Activated naive CD8-positive, alpha-beta T cell treated with anti-CD3 and anti-CD28 coated beads, Interleukin-2, amount 10 ng/mL, durations not matched to agents 7 days and 5 days (primary cell): ENCODE results near the gene STUM. TPM values are rescaled to one million over a fixed set of nuclear protein-coding genes. Genes with fewer than 3 reads are reported as not detected.
A peak's percentile ranks its signal among the peaks of the same experiment; 100 is the strongest.
"Not testable (repeated sequence)": the region's sequence is repeated elsewhere in the genome, so short reads cannot be mapped to it uniquely, and the experiment has no call there.

Source experiments
- ATAC-seq: fragments of 150-1000 bp; cut with Tn5 transposase; one replicate; pipeline ENCODE4 v1.10.0; 2021; ENCODE audit warnings: low read depth, moderate library complexity
- POLR2A ChIA-PET: fragments of 350-600 bp; sonication (Branson Sonifier 250); formaldehyde crosslinking; loops from one replicate; lab custom pipeline; 2021; ENCODE audit warnings: antibody characterized with exemption; lab: Charles Lee
- DNase-seq: peaks from one replicate; pipeline ENCODE4 v3.0.0; 2021
- H3K27ac Mint-ChIP-seq: one replicate; pipeline ENCODE4 v1.8.0; 2022; ENCODE audit warnings: mild to moderate bottlenecking, mixed read lengths
- H3K27me3 Mint-ChIP-seq: one replicate; pipeline ENCODE4 v1.8.0; 2022; ENCODE audit warnings: mild to moderate bottlenecking, moderate library complexity, mixed read lengths
- H3K36me3 Mint-ChIP-seq: one replicate; pipeline ENCODE4 v1.8.0; 2021; ENCODE audit warnings: mild to moderate bottlenecking, mixed read lengths
- H3K4me1 Mint-ChIP-seq: one replicate; pipeline ENCODE4 v1.8.0; 2021; ENCODE audit warnings: mixed read lengths
- H3K4me3 Mint-ChIP-seq: one replicate; pipeline ENCODE4 v1.8.0; 2022; ENCODE audit warnings: mild to moderate bottlenecking, moderate library complexity, mixed read lengths
- H3K9me3 Mint-ChIP-seq: one replicate; pipeline ENCODE4 v1.8.0; 2021; ENCODE audit warnings: mixed read lengths
- total RNA-seq, 2 experiments: library from RNA; stranded (reverse); gene quantifications; one replicate each; pipeline ENCODE4 v1.2.3, GENCODE V29; 2021

The STUM gene
- total RNA-seq: not detected

GRCh38 chr1:226548256-226549093 is at the start of gene STUM:
STUM (plus strand) TSS chr1:226548764; CDS start chr1:226548905, 141 bp downstream.
- peak within 1 kb of the TSS; percentile 32 for H3K4me3 Mint-ChIP-seq
- peaks cover 69% of the 10 kb centered on the region for H3K27me3 Mint-ChIP-seq
- no peaks in the 10 kb centered on the region for H3K9me3 Mint-ChIP-seq
- POLR2A ChIA-PET: no interaction called here
- peak; percentile 52 for ATAC-seq
- DNase-seq: peak; percentile 62
- no peaks in the 10 kb centered on the region for H3K36me3 Mint-ChIP-seq
- peaks cover 8% of the 10 kb centered on the region for H3K4me1 Mint-ChIP-seq
- no peak within 1 kb of the TSS for H3K27ac Mint-ChIP-seq

DNA sequence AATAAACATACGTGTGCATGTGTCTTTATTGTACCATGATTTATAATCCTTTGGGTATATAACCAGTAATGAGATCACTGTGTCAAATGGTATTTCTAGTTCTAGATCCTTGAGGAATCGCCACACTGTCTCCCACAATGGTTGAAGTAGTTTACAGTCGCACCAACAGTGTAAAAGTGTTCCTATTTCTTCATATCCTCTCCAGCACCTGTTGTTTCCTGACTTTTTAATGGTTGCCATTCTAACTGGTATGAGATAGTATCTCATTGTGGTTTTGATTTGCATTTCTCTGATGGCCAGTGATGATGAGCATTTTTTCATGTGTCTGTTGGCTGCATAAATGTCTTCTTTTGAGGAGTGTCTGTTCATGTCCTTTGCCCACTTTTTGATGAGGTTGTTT is 48.9 kb upstream of the STUM start:
- H3K36me3 Mint-ChIP-seq, H3K9me3 Mint-ChIP-seq, POLR2A ChIA-PET, H3K27ac Mint-ChIP-seq, ATAC-seq, H3K4me3 Mint-ChIP-seq, H3K4me1 Mint-ChIP-seq, DNase-seq: not testable (repeated sequence)
- peaks cover 41% of the 10 kb centered on the region for H3K27me3 Mint-ChIP-seq

DNA sequence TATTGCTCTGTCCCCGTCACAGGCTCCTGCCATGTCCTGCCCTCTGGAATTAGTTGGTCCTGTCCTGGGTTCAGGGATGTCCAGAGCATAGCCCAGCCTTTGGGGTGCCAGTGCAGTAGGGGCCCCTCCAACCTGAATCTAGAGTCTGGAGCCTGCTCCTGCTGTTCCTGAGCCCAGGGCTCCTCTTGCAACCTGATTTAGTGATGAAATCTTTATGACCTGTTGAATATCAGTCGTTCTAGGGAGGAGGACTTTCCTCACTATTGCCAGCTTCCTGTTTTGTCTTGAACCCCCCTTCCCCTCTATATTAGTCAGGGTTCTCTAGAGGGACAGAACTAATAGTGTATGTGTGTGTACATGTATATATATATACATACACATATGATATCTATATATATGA is 42.5 kb upstream of the STUM start:
- no peak overlapping the region for H3K27ac Mint-ChIP-seq
- H3K27me3 Mint-ChIP-seq: peaks cover 61% of the 10 kb centered on the region
- no peaks in the 10 kb centered on the region for H3K4me1 Mint-ChIP-seq
- no peak for DNase-seq
- no peak for ATAC-seq
- no peaks in the 10 kb centered on the region for H3K36me3 Mint-ChIP-seq
- POLR2A ChIA-PET: no interaction called here
- H3K9me3 Mint-ChIP-seq: no peaks in the 10 kb centered on the region
- H3K4me3 Mint-ChIP-seq: no peak overlapping the region

- DNase-seq (no peak), ATAC-seq (no peak)
- H3K4me1 Mint-ChIP-seq: no peaks in the 10 kb centered on the region
- no peak overlapping the region for H3K27ac Mint-ChIP-seq
- H3K36me3 Mint-ChIP-seq: no peaks in the 10 kb centered on the region
- peaks cover 55% of the 10 kb centered on the region for H3K27me3 Mint-ChIP-seq
- no peaks in the 10 kb centered on the region for H3K9me3 Mint-ChIP-seq
- no peak overlapping the region for H3K4me3 Mint-ChIP-seq
- POLR2A ChIA-PET: no interaction called here
Observed at GRCh38 chr1:226506921-226507320, 41.6 kb upstream of the STUM start.

DNA sequence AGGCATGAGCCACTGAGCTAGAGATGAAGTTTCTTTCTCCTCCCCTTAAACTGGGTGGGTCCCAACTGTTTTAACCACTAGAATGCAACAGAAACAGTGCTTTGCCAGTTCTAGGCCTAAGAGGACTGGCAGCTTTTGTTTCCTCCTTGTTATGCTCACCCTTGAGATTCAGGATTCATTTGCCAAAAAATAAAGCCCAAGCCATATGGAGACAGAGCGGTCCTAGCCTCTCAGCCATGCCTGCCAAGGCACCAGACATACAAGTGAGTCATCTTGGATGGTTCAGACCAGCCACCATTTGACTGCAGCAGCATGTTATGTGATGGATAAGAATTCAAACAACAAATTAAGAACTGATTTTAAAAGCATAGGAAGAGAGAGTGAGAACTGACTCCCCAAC is 38.1 kb upstream of the STUM start:
- Mint-ChIP-seq H3K36me3 (no peaks in the 10 kb centered on the region), H3K4me1 (no peaks in the 10 kb centered on the region), H3K27me3 (peaks cover 28% of the 10 kb centered on the region), H3K27ac (no peak overlapping the region), H3K4me3 (no peak overlapping the region), H3K9me3 (no peaks in the 10 kb centered on the region)
- POLR2A ChIA-PET: no interaction called here
- no peak for DNase-seq
- ATAC-seq: no peak

- POLR2A ChIA-PET: no interaction called here
- Mint-ChIP-seq H3K27me3 (peaks cover 25% of the 10 kb centered on the region), H3K36me3 (no peaks in the 10 kb centered on the region), H3K4me3 (no peak overlapping the region), H3K4me1 (no peaks in the 10 kb centered on the region), H3K27ac (no peak overlapping the region), H3K9me3 (no peaks in the 10 kb centered on the region)
- no peak for ATAC-seq
- no peak for DNase-seq
Observed at GRCh38 chr1:226511296-226511695, 37.3 kb upstream of the STUM start.

GRCh38 chr1:226512076-226512728 is 36.4 kb upstream of the STUM start:
- ATAC-seq: no peak

GRCh38 chr1:226518375-226518774 is 30.2 kb upstream of the STUM start:
- Mint-ChIP-seq H3K4me3 (no peak overlapping the region), H3K27me3 (peaks cover 2% of the 10 kb centered on the region), H3K27ac (no peak overlapping the region), H3K4me1 (no peaks in the 10 kb centered on the region), H3K9me3 (no peaks in the 10 kb centered on the region), H3K36me3 (no peaks in the 10 kb centered on the region)
- DNase-seq (no peak), ATAC-seq (no peak)
- POLR2A ChIA-PET: no interaction called here

More at GRCh38 chr1:226512076-226512728, 36.4 kb upstream of the STUM start:
- Mint-ChIP-seq H3K4me1 (no peaks in the 10 kb centered on the region), H3K27me3 (peaks cover 25% of the 10 kb centered on the region), H3K36me3 (no peaks in the 10 kb centered on the region), H3K4me3 (no peak overlapping the region), H3K27ac (no peak overlapping the region), H3K9me3 (no peaks in the 10 kb centered on the region)
- DNase-seq: no peak
- POLR2A ChIA-PET: no interaction called here

DNA sequence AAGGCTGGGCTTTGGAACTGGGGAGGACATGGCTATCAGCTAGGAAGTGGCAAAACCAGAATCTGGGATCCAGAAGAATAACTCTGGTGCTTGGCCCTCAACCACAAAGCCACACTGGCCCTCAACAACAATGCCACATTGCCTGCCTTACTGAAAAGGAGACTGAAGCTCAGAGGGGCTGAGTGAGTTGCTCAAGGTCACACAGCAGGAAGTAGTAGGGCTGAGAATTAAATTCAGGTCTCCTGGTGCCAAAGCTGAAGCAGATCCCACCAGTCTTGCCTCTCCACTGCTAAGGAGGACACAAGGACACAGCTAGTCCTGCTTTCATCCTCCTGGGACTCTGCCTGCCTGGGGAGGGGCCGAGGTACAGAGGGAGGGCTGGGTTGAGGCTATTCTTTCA is 29.4 kb upstream of the STUM start:
- ATAC-seq (no peak), DNase-seq (no peak)
- Mint-ChIP-seq H3K27me3 (peaks cover 2% of the 10 kb centered on the region), H3K9me3 (no peaks in the 10 kb centered on the region), H3K4me3 (no peak overlapping the region), H3K27ac (no peak overlapping the region), H3K36me3 (no peaks in the 10 kb centered on the region), H3K4me1 (no peaks in the 10 kb centered on the region)
- POLR2A ChIA-PET: interaction anchor here (0.5 kb wide), 1 partner anchor 580 kb away, joined by 3 read pairs; no protein-coding TSS in a partner anchor

DNA sequence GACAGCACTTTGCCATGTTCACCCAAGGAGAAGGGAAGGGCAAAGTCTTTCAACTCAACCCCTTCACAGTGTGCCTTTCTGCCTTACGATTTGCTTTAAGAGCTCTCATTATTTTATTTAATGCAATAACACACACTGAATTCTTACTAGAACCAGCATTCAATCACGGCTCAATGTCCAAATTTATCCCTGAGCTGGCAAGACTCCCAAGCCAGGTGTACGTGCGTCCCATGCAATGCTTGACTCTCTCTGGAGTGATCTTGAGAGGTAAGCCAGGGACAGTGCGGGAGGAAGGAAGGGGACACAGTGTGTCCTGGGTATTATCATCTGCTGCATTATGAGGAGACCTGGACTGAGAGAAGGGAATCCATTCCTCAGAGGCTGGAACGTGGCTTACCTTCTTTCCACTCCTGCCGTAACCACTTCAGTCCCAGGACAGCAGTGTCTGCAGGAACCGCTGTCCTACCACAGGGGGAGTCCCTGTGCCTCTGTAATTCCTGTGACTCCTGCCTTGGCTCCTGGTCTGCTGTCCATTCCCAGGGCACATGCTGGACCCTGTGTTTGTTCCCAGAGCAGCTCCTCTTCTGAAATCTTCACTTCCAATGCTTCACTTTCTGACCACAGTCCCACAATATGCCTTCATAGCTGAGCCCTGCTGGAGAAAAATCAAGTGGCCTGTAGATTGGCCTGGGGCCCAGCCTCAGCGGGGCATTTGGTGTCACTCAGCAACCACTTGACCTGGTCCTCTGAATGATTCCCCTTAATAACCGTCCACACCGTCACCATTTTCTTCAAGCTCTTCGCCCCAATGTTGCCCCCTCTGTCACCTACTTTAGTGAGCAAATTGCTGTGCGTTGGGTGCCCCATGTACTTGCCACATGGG is 28.6 kb upstream of the STUM start:
- DNase-seq (no peak), ATAC-seq (no peak)
- Mint-ChIP-seq H3K4me1 (no peaks in the 10 kb centered on the region), H3K36me3 (no peaks in the 10 kb centered on the region), H3K27me3 (peaks cover 10% of the 10 kb centered on the region), H3K4me3 (no peak overlapping the region), H3K27ac (no peak overlapping the region), H3K9me3 (no peaks in the 10 kb centered on the region)
- POLR2A ChIA-PET: interaction anchor here (0.5 kb wide), 1 partner anchor 581 kb away, joined by 3 read pairs; no protein-coding TSS in a partner anchor

DNA sequence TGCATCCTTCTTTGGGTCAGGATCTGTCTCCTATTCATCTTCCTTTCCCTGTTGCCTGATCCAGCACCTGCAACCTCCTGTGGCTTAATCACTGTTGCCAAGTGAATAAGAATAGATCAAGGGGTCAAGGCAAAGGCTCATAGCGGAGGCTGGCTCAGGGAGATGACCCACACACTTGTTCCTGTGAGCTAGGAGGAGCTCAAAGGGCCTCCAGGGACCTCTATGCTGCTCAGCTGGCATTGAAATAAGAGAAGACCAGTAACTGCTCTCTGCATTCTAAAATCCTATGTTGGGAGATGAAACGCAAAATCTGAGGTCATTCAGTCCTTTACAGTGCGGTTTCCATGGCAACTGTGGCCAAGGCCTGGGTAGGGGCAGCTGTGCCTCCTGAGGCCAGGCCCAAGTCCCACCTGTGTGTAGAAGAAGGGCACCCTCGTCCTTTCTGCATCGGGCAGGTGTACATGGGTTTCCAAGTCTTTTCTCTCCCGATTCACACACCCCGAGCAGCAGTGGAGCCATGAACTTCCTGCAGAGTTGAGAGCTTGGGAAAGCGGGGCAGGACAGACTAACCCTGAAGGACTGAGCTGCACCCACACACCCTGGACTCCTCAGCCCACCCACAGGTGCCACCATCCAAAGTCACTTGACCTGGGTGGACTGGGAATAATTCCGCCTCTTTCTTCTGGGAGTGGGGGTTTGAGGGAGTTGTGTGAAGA is 27.8 kb upstream of the STUM start:
- Mint-ChIP-seq H3K4me1 (no peaks in the 10 kb centered on the region), H3K36me3 (no peaks in the 10 kb centered on the region), H3K4me3 (no peak overlapping the region), H3K27ac (no peak overlapping the region), H3K9me3 (no peaks in the 10 kb centered on the region), H3K27me3 (peaks cover 10% of the 10 kb centered on the region)
- no peak for DNase-seq
- no peak for ATAC-seq
- POLR2A ChIA-PET: no interaction called here

GRCh38 chr1:226523646-226524406 is 24.7 kb upstream of the STUM start:
- H3K36me3 Mint-ChIP-seq: no peaks in the 10 kb centered on the region
- H3K27ac Mint-ChIP-seq: no peak overlapping the region
- peaks cover 10% of the 10 kb centered on the region for H3K27me3 Mint-ChIP-seq
- no peaks in the 10 kb centered on the region for H3K9me3 Mint-ChIP-seq
- no peak for DNase-seq
- no peak overlapping the region for H3K4me3 Mint-ChIP-seq
- POLR2A ChIA-PET: no interaction called here
- ATAC-seq: no peak
- H3K4me1 Mint-ChIP-seq: no peaks in the 10 kb centered on the region
